PC-9 (cell line): ENCODE results near the gene SYNGR4.

Experiments
- CTCF ChIP-seq: fragments of 200-600 bp; sonication (generic); conservative IDR thresholded peaks from 2 replicates; pipeline ENCODE4 v1.6.1; 2017; ENCODE audit warnings: mixed run types, antibody characterized with exemption, mild to moderate bottlenecking, moderate library complexity
- EZH2 ChIP-seq: fragments of 200-600 bp; sonication (generic); IDR thresholded peaks from 2 replicates; pipeline ENCODE4 v1.8.0; 2017; ENCODE audit warnings: antibody characterized with exemption, low read depth

- no peak for TF ChIP-seq CTCF
- no peak for TF ChIP-seq EZH2
These were observed 37.1 kb downstream of the SYNGR4 start for GRCh38 chr19:48401287-48401686.
